Urinary bladder (tissue), 4 donors: ENCODE measurements around the gene TREH. TPM values are rescaled to one million over a fixed set of nuclear protein-coding genes. Genes with fewer than 3 reads are reported as not detected.
"Not testable (repeated sequence)": the region's sequence is repeated elsewhere in the genome, so short reads cannot be mapped to it uniquely, and the experiment has no call there.

ENCODE experiments used
- DNase-seq: peaks from one replicate; pipeline ENCODE4 v3.0.0-alpha.2; 2015; ENCODE audit errors: extremely low spot score
- H3K27ac ChIP-seq: one replicate; pipeline ENCODE4 v1.5.1; 2013; ENCODE audit warnings: low read depth, mild to moderate bottlenecking, moderate library complexity
- H3K36me3 ChIP-seq: one replicate; pipeline ENCODE4 v1.6.1; 2013; ENCODE audit warnings: mild to moderate bottlenecking, moderate library complexity; ENCODE audit not compliant: insufficient read depth
- H3K4me1 ChIP-seq: one replicate; pipeline ENCODE4 v1.6.1; 2013; ENCODE audit warnings: mild to moderate bottlenecking, moderate library complexity; ENCODE audit not compliant: insufficient read depth
- H3K4me3 ChIP-seq: one replicate; pipeline ENCODE4 v1.5.1; 2013; ENCODE audit warnings: low read depth, low read length
- WGBS: extraction: QIAGEN DNeasy Blood & Tissue Kit; methylation state at CpG from one replicate; pipeline ENCODE4 v1.1.7; 2013; 5-methylcytosine and 5-hydroxymethylcytosine counted together
- polyA plus RNA-seq: library from polyadenylated mRNA; stranded (reverse); fragments of 200-250 nt; gene quantifications from one replicate; pipeline ENCODE4 v1.2.3, GENCODE V29; 2013
- total RNA-seq: library from RNA; depleted of rRNA; stranded (reverse); fragments of >200 nt; gene quantifications from one replicate; pipeline ENCODE4 v1.2.3, GENCODE V29; 2014
- donor health status: healthy with polysubstance abuse.
- donor health status: healthy.

Gene TREH
- total and polyA plus RNA-seq, 2 donors: 1.0 TPM; not detected in 1

DNA sequence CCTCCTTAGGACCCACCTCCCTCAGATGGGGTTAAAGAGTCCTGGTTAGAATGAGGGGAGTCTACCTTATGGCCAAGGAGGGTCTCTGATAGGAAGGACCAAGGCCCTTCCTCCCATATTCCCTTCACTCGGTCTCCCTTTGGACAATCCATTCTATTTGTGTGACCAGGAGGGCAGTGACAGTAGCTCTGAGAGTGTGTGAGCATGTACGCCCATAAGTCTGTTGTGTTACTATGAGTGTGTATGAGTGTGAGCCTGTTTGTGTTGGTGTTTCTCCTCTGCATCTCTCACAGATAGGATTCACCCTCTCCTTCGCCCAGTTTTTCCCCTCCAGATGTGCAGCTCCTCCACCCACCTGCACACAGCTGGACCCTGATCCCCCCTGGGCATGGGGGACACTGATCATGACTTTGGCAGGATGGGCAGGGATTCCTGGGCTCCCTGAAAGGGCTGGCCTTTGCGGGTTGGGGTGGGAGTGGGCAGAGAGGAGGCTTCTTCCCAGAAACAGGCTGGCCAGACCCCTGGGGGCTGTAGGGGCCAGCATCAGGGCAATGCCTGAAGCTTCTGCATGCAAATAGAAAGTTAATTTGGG is 57.6 kb downstream of the TREH start:
- WGBS: 28% methylated on average over 4 of the region's 4 CpGs
- Histone ChIP-seq H3K4me3 (peak overlapping the region; percentile 44), H3K36me3 (no peaks in the 10 kb centered on the region), H3K4me1 (peaks cover 2% of the 10 kb centered on the region), H3K27ac (peak overlapping the region; percentile 74)
- DNase-seq: no peak

DNA sequence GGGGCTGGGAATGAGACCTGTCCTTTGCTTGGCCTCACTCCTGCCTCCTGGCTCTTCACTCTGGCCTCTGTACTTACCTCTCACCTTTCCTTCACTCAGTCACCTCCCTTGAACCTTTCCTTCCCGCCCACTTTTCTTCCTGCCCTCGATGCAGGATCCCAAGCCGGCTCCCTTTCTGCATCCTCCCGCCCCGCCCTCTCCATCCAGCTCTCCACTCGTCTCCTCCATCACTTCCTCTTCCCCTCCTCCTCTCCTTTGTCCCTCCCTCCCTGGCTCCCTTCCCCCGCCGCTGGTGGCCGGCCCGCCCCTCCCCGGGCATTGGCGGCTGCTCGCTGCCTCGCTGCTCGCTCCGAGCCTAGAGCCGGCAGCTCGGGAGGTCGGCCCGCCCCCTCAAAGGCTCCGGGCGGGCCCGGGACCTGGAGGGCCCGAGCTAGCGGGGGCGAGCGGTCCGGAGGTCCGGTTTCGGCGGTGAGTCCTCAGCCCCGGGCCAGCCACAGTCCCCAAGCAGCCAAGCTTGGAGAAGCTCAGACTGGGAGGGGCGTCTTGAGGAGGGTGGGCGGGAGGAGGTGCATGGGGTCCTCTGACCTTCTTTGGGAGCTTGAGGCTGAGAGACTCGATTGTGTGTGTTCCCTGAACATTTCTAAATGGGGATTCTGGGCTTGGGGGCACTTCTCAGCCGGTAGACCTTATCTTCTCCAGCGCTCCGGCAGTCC is 58.2 kb downstream of the TREH start:
- peaks cover 2% of the 10 kb centered on the region for H3K4me1 ChIP-seq
- H3K4me3 ChIP-seq: peak overlapping the region; percentile 44
- WGBS: 4% methylated on average over 38 of the region's 38 CpGs
- no peaks in the 10 kb centered on the region for H3K36me3 ChIP-seq
- DNase-seq: no peak
- peak overlapping the region; percentile 43 for H3K27ac ChIP-seq

DNA sequence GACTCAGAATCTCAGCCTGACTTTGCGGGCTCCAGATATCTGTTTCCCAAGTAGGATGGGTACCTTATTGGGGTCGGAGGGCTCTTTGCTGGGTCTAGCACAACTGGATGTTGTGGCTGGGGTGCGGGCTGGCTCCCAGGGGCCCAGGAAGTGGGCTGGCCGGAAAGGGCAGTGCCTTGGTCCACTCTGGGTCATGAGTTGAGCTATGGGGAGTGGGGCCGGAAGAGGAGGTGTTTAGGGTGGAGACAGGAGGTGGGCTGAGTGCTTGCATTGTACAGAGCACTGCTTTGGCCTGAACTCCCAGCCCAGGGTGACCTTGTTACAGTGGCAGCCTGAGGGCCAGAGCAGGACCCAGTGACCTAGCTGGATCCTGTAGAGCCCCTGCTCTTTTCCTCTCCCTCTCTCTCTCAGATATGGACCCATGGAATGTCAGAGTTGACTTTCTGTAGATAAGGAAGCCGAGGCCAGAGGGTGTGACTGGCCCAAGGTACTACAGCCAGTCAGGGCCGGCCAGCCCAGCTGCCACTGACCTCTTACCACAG is 58.9 kb downstream of the TREH start:
- DNase-seq: no peak
- Histone ChIP-seq H3K27ac (peak overlapping the region; percentile 43), H3K36me3 (no peaks in the 10 kb centered on the region), H3K4me1 (peaks cover 2% of the 10 kb centered on the region), H3K4me3 (no peak overlapping the region)
- 59% methylated on average over 7 of the region's 7 CpGs for WGBS

DNA sequence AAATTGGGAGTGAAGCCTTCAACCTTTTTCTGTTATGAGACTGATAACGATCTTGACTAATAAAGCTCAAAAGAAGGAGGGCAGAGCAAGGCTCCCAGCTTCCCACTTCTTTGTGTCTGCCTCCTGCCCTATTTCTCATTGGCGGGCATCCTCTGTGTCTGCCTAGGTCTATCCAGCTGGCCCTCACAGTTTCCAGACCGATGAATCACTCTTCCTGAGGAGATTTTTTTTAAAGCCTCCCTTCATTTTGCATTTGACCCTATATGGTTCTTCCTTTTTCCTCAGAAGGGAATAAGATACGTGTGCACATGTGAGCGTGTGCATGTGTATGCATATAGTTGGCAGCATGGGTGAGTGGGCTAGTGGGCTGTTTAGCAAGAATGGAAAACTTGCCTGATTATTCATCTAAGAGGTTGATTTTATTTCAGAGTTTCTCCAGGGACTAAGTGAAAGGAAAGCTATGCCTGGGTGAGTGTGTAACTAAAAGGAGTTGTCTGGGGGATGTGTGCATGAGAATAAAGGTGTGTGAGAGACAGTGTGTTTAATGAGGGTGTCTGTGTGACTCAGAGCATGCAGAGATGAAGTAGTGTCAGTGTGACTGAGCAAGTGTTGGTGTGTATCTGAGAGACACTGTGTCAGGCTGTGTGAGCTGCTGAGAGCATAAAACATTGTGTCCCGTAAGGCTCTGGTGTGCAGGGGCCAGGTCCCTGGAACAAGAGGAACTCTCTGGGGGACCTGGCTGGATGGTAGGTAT is 59.8 kb downstream of the TREH start:
- no peak for DNase-seq
- Histone ChIP-seq H3K27ac (no peak overlapping the region), H3K4me3 (no peak overlapping the region), H3K4me1 (peaks cover 2% of the 10 kb centered on the region), H3K36me3 (no peaks in the 10 kb centered on the region)
- 25% methylated on average over 6 of the region's 6 CpGs for WGBS

DNA sequence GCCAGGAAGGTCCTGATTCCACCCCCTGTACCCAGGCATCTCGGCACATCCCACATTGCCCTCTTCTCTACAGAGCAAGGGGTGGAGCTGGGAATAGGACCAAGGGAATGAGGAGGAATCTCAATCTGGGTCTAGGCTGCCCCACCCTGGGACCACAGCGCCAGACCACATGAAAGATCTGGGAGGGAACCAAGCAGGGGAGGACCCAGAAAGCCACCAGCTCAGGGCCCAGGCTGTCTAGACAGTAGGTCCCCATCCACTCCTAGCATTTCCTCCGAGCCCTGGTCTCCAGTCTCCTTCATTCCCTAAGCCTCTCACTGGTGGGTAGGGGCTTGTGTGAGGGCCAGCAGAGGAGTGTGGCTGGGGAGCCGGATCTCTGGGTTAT is 60.5 kb downstream of the TREH start:
- no peak for DNase-seq
- H3K27ac ChIP-seq: peak overlapping the region; percentile 64
- WGBS: 27% methylated on average over 4 of the region's 4 CpGs
- no peak overlapping the region for H3K4me3 ChIP-seq
- H3K4me1 ChIP-seq: peaks cover 2% of the 10 kb centered on the region
- no peaks in the 10 kb centered on the region for H3K36me3 ChIP-seq

DNA sequence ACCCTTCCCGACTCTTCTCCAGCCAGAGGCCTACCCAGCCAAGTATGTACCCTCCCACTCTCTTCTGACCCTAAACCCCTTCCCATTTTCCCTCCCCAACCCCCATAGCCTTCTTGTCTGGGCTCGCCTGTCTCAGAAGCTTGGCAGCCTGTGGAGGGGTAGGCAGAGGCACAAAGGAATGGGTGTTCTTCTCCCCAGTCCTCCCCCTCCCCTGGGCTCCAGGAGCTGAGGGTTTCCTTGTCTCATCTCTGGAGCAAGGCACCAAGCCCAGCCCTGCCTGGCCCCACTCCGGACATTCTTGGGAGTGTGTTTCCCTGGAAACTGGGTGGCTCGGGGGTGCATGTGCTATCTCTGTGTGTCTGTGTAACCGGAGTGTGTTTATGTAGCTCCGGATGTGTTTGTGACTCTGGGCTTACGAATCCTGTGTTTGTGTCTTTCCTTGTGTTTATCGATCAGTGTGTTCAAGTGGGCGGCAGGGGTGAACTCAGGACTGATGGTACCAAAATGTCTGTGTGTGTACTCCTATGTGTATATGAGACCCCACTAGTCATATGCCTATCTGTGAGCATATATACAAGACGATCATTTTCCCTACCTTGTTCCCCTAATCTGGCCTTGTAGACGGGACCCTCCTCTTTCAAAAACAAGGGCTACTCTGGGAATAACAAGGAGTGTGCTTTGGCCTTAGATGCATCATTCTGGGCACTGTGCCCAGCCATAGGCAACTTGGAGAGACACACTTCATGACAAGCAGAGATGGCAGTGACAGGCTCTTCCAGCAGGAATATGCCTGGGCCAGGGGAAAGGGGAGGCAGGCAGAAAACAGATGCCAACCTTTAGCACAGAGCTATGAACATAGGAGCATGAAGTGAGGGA is 61.1 kb downstream of the TREH start:
- H3K27ac ChIP-seq: peak overlapping the region; percentile 67
- H3K36me3 ChIP-seq: no peaks in the 10 kb centered on the region
- no peak overlapping the region for H3K4me3 ChIP-seq
- peaks cover 2% of the 10 kb centered on the region for H3K4me1 ChIP-seq
- WGBS: 14% methylated on average over 11 of the region's 11 CpGs
- DNase-seq: no peak

DNA sequence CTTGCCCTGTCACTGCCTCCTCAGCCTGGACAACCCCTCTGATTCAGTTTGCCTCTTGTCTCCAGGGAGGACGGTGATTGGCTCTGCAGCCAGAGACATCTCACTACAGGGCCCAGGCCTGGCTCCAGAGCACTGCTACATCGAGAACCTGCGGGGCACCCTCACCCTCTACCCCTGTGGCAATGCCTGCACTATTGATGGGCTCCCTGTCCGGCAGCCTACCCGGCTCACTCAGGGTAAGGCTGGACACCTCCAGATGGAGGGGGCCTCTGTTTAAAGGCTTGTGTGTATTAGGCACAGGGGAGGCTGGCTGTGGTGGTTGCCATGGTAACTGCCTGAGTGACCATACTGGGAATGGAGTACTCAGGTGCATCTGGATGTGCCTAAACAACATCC is 63.5 kb downstream of the TREH start:
- no peak overlapping the region for H3K27ac ChIP-seq
- H3K36me3 ChIP-seq: no peaks in the 10 kb centered on the region
- 78% methylated on average over 5 of the region's 5 CpGs for WGBS
- no peak for DNase-seq
- no peak overlapping the region for H3K4me3 ChIP-seq
- no peaks in the 10 kb centered on the region for H3K4me1 ChIP-seq

DNA sequence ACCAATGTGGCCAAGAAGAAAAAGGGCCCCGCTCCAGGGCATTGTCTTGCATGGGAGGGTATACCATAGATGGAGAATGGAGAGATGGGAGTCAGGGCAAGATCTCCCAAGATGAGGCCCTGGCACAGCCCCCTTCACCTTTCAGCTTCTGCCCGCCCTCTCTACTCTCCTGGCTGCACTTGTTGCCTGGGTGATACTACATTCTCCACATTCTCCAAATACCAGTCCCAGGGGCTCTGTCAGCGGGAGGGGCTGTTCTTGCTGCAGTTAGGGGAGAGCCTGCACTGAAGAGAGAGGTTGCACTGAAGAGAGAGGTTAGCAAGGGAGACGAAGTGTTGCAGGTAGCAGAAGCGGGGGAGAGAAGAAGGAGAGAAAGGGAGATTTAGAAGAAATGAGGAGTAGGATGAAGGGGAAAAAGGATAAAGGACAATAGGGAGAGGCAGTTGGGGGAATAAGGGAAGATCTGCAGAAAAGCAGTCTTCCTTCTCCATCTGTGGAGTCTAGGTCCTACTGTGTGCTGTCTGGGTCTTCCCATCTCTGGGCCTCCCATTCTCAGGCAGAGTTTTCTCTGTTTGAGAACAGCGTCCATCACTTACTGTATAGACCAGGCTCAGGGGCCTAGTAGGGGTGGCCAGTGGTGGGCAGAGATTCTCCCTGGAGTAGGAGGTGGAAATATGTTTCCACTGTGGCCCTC is 64.0 kb downstream of the TREH start:
- DNase-seq: no peak
- 86% methylated on average over 6 of the region's 6 CpGs for WGBS
- Histone ChIP-seq H3K36me3 (no peaks in the 10 kb centered on the region), H3K4me1 (no peaks in the 10 kb centered on the region), H3K27ac (no peak overlapping the region), H3K4me3 (no peak overlapping the region)

DNA sequence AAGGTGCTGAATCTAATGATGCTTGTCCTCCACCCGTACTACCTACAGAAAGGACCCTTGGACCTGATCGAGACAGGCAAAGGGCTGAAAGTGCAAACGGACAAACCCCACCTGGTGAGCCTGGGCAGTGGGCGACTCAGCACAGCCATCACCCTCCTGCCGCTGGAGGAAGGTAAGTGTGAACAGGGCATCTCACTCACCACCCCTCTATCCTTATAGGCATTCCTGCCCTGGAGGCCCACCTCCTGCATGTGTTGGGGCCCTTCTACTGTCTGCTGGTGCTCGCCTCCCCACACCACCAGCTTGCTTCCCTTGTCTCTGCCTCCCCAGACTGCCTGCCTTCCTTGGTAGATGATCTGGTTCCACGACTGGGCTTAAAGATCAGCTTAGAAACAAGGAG is 64.9 kb downstream of the TREH start:
- no peak for DNase-seq
- Histone ChIP-seq H3K4me1 (no peaks in the 10 kb centered on the region), H3K4me3 (no peak overlapping the region), H3K36me3 (no peaks in the 10 kb centered on the region), H3K27ac (no peak overlapping the region)
- 77% methylated on average over 7 of the region's 7 CpGs for WGBS

DNA sequence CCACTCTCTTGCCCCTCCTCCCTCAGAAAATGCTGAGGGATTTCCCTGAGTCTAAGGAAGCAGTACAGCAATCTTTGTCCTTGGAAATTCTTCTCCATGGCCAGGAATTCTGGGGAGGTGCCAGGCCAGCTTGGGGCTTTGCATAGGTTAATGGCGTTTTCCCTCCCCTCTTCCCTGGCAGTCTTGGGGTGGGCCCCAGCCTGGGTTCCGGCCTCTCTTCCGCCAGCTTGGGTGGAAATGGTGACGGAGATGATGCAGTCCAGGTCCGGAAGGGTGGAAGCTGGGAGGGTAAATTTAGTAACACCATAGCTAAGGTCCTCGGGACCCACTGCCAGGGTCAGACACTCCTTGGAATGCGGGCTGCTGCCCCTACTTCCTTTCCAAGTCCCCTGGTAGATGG is 67.1 kb downstream of the TREH start:
- DNase-seq: no peak
- no peaks in the 10 kb centered on the region for H3K36me3 ChIP-seq
- no peaks in the 10 kb centered on the region for H3K4me1 ChIP-seq
- no peak overlapping the region for H3K27ac ChIP-seq
- 41% methylated on average over 7 of the region's 7 CpGs for WGBS
- H3K4me3 ChIP-seq: no peak overlapping the region

DNA sequence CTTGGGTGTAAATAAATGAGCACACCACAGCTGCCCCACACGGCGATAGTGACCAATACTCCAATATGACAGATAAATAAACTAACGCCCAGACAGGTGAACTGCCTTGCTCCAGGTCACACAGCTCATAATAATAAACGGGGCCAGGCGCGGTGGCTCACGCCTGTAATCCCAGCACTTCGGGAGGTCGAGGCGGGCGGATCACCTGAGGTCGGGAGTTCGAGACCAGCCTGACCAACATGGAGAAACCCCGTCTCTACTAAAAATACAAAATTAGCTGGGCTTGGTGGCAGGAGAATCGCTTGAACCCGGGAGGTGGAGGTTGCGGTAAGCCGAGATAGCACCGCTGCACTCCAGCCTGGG is 68.0 kb downstream of the TREH start:
- not testable (repeated sequence) for H3K4me1 ChIP-seq, H3K36me3 ChIP-seq, H3K4me3 ChIP-seq, DNase-seq, H3K27ac ChIP-seq
- WGBS: 78% methylated on average over 19 of the region's 19 CpGs

DNA sequence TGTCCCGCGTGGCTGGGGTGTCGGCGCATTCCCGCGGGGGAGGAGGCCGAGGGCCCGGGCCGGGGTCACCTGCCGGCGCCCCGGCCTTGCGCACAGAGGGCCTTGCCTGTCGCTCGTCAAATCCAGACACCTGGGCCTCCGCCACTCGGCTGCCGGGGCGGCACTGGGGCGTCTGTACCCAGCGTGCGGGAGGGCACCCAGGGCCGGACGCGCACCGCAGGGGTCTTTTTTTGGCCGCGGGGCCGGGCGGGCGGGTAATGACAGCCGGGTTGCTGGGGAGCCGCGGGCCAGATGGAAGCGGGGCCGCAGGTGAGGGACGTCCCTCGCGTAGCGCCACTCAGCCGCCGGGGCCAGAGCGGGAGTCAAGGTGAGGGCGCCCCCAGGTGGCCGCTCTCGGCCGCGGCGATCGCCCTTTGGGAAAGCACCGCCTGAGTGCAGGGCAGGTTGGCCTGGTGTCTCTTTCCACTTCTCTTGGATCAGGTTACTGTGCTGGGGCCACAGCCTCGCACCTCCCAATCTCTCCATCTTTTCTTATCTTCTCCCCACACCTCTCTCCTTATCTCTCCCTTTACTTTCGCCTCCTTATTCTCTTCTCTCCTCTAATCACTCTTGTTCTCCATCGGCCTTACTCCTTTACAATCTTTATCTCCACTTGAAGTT is 68.5 kb downstream of the TREH start:
- H3K4me3 ChIP-seq: peak overlapping the region; percentile 53
- 17% methylated on average over 54 of the region's 54 CpGs for WGBS
- peak overlapping the region; percentile 35 for H3K27ac ChIP-seq
- no peak for DNase-seq
- H3K36me3 ChIP-seq: no peaks in the 10 kb centered on the region
- no peaks in the 10 kb centered on the region for H3K4me1 ChIP-seq
